Hepatocyte (in vitro differentiated cells): ENCODE results near the gene IL10.

Experiments
- EZH2 ChIP-seq: fragments of 200-600 bp; sonication (generic); IDR thresholded peaks from 2 replicates; pipeline ENCODE4 v1.6.1; 2016; ENCODE audit warnings: antibody characterized with exemption, mild to moderate bottlenecking, borderline replicate concordance
- TF ChIP-seq, protein P1 (sequence below): fragments of 200-600 bp; sonication (generic); IDR thresholded peaks from 2 replicates; pipeline ENCODE4 v1.5.1; 2016; ENCODE audit warnings: antibody characterized with exemption, mild to moderate bottlenecking; ENCODE audit not compliant: poor library complexity

DNA sequence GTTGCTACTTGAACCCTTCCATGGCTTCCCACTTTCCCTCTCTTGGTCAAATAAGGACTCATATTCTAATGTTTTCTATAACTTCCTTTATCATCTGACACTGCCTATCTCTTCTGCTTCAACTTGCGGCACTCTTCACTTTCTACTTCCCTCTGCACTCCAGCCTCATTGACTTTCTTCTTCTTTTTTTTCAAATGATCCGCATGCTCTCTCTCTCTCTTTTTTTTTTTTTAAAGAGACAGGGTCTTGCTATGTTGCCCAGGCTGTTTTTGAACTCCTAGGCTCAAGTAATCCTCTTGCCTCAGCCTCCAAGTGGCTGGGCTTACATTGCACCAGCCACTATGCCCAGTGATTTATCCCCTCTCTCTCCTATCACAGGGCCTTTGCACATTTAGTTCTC lies 7.3 kb upstream of the IL10 start:
- TF ChIP-seq, protein P1, sequence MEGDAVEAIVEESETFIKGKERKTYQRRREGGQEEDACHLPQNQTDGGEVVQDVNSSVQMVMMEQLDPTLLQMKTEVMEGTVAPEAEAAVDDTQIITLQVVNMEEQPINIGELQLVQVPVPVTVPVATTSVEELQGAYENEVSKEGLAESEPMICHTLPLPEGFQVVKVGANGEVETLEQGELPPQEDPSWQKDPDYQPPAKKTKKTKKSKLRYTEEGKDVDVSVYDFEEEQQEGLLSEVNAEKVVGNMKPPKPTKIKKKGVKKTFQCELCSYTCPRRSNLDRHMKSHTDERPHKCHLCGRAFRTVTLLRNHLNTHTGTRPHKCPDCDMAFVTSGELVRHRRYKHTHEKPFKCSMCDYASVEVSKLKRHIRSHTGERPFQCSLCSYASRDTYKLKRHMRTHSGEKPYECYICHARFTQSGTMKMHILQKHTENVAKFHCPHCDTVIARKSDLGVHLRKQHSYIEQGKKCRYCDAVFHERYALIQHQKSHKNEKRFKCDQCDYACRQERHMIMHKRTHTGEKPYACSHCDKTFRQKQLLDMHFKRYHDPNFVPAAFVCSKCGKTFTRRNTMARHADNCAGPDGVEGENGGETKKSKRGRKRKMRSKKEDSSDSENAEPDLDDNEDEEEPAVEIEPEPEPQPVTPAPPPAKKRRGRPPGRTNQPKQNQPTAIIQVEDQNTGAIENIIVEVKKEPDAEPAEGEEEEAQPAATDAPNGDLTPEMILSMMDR, result no peak
- no peak for TF ChIP-seq EZH2
